HG03378 (cell line): ENCODE results near the gene FBXO38.
"Not testable (repeated sequence)": the region's sequence is repeated elsewhere in the genome, so short reads cannot be mapped to it uniquely, and the experiment has no call there.

Experiments
- ATAC-seq: cut with Tn5 transposase; IDR thresholded peaks from one replicate; pipeline ENCODE4 v1.9.1; 2021; ENCODE audit warnings: mild to moderate bottlenecking, moderate library complexity; ENCODE audit not compliant: unreplicated experiment

The FBXO38 gene

GRCh38 chr5:148427370-148428042, 43.7 kb downstream of the FBXO38 start:
- no peak for ATAC-seq

DNA sequence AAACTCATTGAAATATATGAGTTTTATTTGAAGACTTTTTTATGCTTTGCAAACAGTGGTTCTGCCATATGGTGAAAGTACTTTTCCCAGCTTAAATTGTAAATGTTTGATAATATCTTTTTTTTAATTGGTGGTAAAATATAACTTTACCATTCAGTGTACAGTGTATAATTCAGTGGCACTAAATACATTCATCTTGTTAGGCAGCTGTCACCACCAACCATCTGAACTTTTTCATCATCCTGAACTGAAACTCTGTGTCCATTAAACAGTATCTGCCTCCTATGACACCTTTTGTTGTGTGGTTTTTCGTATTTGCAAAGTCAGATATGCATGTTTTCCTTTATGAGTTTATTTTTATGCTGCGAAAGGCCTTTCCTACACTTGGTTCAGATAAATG, 45.1 kb downstream of the FBXO38 start:
- no peak for ATAC-seq

- ATAC-seq = no peak
Observed at GRCh38 chr5:148433826-148434225, 50.1 kb downstream of the FBXO38 start.

- ATAC-seq = no peak
Observed at GRCh38 chr5:148436029-148436428, 52.3 kb downstream of the FBXO38 start.

GRCh38 chr5:148437249-148437648, 53.5 kb downstream of the FBXO38 start:
- no peak for ATAC-seq

DNA sequence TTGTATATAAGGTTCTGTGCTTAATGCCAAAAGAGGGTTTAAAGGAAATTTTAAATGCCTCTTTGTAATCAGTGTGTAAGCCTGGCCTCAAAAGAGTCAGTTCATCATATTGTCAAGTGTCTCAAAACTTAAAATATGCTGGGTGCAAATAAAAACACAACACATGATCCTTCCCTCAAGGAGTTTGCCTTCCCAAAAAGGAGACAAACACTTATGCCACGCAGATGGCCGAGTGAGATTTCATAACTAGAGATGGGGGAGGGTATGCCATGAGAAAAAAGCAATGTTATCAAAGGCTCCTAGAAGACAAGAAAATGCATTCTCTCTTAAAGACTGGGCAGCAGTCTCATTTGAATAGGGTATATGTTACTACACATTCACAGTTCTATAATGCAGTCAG, 55.2 kb downstream of the FBXO38 start:
- no peak for ATAC-seq

GRCh38 chr5:148443241-148443640, 59.5 kb downstream of the FBXO38 start:
- ATAC-seq = no peak

DNA sequence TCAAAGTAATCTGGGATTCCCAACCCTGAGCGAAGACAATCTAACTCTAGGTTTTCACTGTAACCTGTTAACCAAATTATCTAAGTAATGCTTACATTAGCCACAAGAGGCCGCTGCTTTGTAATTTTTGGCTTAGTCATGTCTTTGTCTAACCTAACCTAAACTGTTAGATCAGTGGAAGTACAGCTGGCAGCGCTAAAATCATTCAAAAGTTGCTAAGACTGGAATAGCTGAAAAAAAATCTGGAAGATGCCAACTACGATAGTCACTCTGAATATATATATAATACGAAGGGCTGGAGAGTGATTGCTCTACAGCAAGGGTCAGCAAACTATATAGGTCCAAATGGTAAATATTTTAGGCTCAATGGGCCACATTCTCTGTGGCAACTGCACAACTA, 60.2 kb downstream of the FBXO38 start:
- ATAC-seq = peak; percentile 92

GRCh38 chr5:148445578-148445977, 61.8 kb downstream of the FBXO38 start:
- ATAC-seq = no peak

- no peak for ATAC-seq
Observed at GRCh38 chr5:148446611-148447010, 62.9 kb downstream of the FBXO38 start.

DNA sequence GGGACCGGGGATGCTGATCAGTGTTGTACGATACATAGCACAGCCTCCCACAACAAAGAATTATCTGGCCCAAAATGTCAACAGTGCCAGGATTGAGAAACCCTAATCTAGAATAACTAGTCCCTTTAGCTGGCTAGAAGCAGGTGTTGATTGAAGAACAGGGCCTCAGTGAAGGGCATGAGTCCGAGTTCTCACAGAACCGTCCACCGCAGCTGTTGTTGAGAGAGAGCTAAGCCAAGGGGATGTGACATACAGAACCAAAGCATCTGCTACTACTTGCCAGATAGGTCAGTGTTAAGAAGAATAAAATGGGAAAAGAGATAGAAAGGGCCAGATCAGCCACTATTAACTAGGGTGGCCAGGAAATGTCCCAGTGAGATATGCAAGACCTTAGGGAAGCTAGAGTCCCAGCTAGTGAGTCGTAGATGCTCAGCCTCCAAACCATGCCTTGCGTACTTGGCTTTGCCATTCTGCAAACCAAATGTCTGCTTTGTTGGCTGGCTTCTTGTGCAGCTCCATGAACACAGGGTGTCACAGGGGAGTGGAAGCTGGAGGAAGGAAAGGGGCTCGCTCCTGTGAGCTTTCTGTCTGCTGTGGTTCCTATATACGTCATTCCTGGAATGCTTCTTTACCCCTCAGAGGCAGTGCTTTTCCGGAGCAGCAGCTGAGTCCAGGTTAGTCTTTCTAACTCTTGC, 68.9 kb downstream of the FBXO38 start:
- no peak for ATAC-seq

GRCh38 chr5:148454576-148454975, 70.8 kb downstream of the FBXO38 start:
- no peak for ATAC-seq

- no peak for ATAC-seq
Observed at GRCh38 chr5:148455185-148455584, 71.4 kb downstream of the FBXO38 start.

GRCh38 chr5:148457183-148457620, 73.4 kb downstream of the FBXO38 start:
- peak; percentile 81 for ATAC-seq

GRCh38 chr5:148458036-148458888, 74.5 kb downstream of the FBXO38 start:
- no peak for ATAC-seq

DNA sequence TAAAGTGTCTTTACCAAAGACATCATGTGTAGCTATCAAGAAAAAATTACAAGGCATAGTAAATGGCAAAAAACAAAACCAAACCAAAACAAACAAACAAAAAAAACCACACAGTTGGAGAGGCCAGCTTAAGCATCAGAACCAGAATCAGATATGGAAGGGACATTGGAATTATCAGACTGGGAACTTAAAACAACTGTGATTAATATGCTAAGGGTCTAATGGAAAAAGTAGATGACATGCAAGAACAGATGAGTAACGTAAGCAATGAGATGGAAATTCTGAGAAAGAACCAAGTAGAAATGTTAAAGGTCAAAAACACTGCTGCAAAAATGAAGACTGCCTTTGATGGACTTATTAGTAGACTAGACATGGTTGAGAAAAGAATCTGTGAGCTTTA, 75.9 kb downstream of the FBXO38 start:
- ATAC-seq = no peak

- ATAC-seq = no peak
Observed at GRCh38 chr5:148465381-148466235, 81.8 kb downstream of the FBXO38 start.

DNA sequence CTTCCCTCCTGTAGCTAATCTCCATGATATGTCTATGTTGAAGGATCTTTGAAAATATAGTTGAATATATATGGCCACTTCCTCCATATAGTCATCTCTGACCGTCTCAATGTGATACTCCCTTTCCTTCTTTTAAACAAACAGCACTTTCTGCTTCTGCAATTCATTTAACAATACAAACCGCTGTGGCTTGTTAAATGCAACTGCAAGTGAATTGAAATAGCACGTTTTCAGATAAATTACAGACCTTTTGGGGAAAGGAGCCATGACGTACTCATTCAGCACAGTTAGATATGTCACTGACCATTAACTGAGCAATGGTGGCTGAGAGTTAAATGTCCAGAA, 82.5 kb downstream of the FBXO38 start:
- no peak for ATAC-seq

DNA sequence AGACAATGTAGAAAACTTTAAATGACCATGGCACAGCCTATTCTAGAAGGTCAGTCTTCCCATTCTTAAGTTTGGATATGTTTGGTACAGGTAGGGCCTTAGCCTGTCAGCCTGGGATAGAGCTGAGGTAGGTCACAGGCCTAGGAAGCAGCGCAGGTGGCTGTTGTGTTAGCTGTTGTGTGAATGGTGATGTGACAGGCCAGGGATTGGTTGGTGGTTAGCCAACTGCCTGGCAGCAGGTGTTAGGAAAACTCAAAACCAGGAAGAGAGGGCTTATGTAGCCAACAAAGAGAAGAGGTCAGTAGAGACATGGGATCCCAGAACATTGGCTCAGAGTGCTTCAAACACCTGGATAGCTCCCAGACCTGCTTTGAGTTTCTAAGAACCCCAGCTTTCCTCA, 84.2 kb downstream of the FBXO38 start:
- no peak for ATAC-seq

- ATAC-seq = not testable (repeated sequence)
Observed at GRCh38 chr5:148468746-148469145, 85.0 kb downstream of the FBXO38 start.

DNA sequence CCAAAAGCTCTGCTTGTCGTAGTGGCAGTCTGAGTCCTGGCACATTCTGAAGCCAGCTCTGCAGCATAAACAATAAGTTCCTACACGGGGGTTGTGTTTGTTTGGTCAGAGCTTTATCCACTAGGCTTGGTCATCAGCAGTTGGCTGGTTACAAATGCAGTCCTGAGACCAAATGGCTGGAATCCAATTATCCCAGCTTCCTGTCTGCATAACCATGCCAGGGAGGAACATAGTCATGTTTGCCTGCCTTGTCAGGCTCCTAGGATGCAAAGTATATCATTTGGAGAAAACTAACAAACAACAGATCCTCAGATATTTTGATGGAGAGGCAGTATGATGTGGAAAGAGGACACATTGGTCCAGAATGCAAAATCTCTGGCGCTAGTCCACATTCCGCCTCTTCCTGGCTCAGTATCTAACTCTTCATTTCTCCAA, 85.8 kb downstream of the FBXO38 start:
- ATAC-seq = no peak
